ENCODE measurements around the gene PTPN14. TPM values are rescaled to one million over a fixed set of nuclear protein-coding genes. Genes with fewer than 3 reads are reported as not detected.
"Not testable (repeated sequence)": the region's sequence is repeated elsewhere in the genome, so short reads cannot be mapped to it uniquely, and the experiment has no call there.

PTPN14 gene
- total RNA-seq, result 71.4 and 75.6 TPM in 2 replicates

DNA sequence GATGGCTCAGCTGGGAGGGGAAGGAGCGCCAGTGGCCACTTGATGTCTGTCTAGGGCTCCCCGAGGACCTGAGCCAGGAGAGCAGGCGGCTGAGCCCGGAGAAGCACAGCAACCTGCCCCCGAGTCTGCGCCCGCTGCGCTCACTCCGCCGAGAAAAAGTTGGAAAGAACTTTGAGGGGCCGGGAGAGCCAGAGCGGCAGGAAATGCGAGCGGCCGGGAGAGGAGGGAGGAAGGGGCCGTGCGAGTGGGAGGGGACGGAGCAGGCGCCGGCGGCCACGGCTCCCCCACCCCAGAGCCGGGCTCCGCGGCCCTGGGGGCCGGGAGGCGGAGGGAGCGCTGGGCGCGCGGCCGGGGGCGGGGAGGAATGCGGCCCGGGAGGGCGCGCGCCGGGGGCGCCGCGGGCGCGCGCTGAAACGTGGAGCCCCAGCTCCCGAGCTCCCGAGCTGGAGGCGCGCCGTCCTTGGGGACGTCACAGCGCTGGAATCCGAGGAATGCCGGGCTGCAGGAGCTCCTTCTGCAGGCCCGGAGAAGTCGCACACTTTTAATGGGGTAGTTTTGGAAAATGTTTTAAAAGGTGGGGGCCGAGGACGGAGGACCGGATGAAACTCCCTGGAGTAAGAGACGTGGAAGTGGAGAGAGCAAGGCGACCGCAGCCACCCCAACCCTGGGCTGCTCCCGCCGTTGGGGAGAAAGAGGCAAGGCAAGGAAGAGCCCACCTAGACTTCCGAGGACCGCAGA, at the start of gene PTPN14:
PTPN14 (minus strand) TSS at position 167 of the 738 bp plus-strand sequence. CDS start 86,799 bp downstream, outside the sequence.
- H3K4me3 Mint-ChIP-seq (ENCODE audit: low read depth), result peak within 1 kb of the TSS; percentile 93
- peak; percentile 26 for DNase-seq (ENCODE audit: low spot score)
- no peaks in the 10 kb centered on the region for H3K9me3 Mint-ChIP-seq
- intact Hi-C loops (cut with micrococcal nuclease), result loop anchor here (2.0 to 5.0 kb wide), 4 partner anchors 33 to 105 kb away; partner anchors contain the start of gene CENPF
- peak within 1 kb of the TSS; percentile 87 for H3K27ac Mint-ChIP-seq
- H3K36me3 Mint-ChIP-seq (ENCODE audit: low read depth), result peaks cover 17% of the 10 kb centered on the region
- peaks cover 4% of the 10 kb centered on the region for H3K27me3 Mint-ChIP-seq (ENCODE audit: low read depth)
- H3K4me1 Mint-ChIP-seq (ENCODE audit: low read depth), result peaks cover 45% of the 10 kb centered on the region

DNA sequence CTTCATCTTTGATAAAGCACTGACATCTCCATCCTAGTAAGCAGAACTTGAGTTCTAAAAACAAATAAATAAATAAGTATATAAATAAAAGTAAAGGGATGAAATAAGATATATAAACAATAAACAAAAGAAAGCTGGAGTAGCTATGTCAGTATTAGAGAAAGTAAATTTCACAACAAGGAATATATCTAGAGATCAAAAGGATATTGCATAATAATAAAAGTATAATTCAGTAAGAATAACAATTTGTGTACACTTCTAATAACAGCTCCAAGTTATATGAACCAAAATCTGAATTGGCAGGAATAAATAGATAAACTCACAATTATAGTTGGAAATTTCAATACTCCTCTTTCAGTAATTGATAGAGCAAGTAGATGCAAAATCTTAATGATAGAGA, 41.8 kb upstream of the PTPN14 start:
- H3K36me3 Mint-ChIP-seq (ENCODE audit: low read depth), result no peaks in the 10 kb centered on the region
- no peak overlapping the region for H3K4me3 Mint-ChIP-seq (ENCODE audit: low read depth)
- no peak overlapping the region for H3K27ac Mint-ChIP-seq
- no peak for DNase-seq (ENCODE audit: low spot score)
- H3K4me1 Mint-ChIP-seq (ENCODE audit: low read depth), result no peaks in the 10 kb centered on the region
- intact Hi-C loops (cut with micrococcal nuclease), result no loop called here
- H3K27me3 Mint-ChIP-seq (ENCODE audit: low read depth), result peaks cover 21% of the 10 kb centered on the region
- no peaks in the 10 kb centered on the region for H3K9me3 Mint-ChIP-seq

DNA sequence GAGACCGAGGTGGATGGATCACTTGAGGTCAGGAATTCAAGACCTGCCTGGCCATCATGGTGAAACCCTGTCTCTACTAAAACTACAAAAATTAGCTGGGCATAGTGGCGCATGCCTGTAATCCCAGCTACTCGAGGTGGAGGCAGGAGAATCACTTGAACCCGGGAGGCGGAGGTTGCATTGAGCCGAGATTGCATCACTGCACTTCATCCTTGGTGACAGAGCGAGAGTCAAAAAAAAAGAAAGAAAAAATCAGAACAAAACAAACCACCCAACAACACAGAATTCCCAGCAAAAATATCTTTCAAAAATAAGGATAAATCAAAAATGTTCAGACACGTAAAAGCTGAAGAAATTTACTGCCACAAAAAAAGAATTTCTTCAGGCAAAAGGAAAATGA, 40.5 kb upstream of the PTPN14 start:
- H3K9me3 Mint-ChIP-seq; H3K4me3 Mint-ChIP-seq (ENCODE audit: low read depth); H3K27ac Mint-ChIP-seq; DNase-seq (ENCODE audit: low spot score); intact Hi-C loops (cut with micrococcal nuclease); H3K4me1 Mint-ChIP-seq (ENCODE audit: low read depth); H3K36me3 Mint-ChIP-seq (ENCODE audit: low read depth): not testable (repeated sequence)
- H3K27me3 Mint-ChIP-seq (ENCODE audit: low read depth), result peaks cover 21% of the 10 kb centered on the region

DNA sequence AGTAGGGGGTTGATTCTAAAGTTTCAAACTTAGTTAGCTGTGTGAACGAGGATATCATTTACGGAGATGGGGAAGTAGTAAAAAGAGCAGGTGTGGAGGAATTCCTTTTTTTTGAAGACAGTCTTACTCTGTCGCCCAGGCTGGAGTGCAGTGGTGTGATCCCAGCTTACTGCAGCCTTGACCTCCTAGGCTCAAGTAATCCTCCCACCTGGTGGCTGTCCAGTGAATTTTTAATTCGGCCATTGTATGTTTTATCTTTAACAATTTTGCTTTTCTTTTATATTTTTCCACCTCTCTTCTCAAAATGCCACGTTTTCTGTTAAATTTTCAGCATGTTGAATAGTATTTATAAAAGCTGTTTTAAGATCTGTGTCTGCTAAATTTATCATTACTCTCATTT, 39.3 kb upstream of the PTPN14 start:
- H3K27me3 Mint-ChIP-seq (ENCODE audit: low read depth), result peaks cover 20% of the 10 kb centered on the region
- no peak overlapping the region for H3K27ac Mint-ChIP-seq
- intact Hi-C loops (cut with micrococcal nuclease), result no loop called here
- DNase-seq (ENCODE audit: low spot score), result no peak
- H3K9me3 Mint-ChIP-seq, result no peaks in the 10 kb centered on the region
- no peaks in the 10 kb centered on the region for H3K4me1 Mint-ChIP-seq (ENCODE audit: low read depth)
- no peaks in the 10 kb centered on the region for H3K36me3 Mint-ChIP-seq (ENCODE audit: low read depth)
- H3K4me3 Mint-ChIP-seq (ENCODE audit: low read depth), result no peak overlapping the region

DNA sequence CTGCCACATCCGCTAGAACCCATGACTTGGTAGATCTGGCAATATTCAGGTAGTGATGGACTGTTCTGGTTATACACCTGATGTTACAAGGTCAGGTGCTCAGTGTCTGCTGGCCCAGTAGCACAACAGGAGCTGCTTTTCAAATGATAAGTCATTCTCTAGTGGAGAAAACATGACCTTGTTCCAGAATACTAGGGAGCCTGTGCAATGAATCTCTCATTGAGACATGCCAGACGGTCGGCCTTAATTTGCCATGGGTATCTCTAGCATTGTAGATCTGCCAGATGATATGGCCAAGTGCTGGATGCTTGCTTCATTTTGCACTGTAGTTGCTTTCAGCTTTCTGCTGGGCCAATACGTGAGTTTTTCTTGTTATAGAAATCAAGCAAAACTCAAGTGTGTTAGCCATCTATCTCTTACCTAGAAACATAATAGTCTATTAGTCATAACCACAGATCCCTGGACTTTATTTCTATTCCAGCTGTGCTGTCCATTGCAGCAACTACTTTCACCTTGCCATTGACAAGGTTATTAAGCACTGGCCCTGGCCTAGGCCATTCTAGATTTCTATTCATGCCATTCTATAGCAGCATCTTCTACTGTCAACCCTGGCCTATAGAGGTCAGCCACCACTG, 37.7 kb upstream of the PTPN14 start:
- Mint-ChIP-seq H3K27ac (no peak overlapping the region), H3K4me3 (ENCODE audit: low read depth) (no peak overlapping the region), H3K9me3 (no peaks in the 10 kb centered on the region), H3K27me3 (ENCODE audit: low read depth) (peaks cover 12% of the 10 kb centered on the region), H3K36me3 (ENCODE audit: low read depth) (no peaks in the 10 kb centered on the region), H3K4me1 (ENCODE audit: low read depth) (peaks cover 7% of the 10 kb centered on the region)
- intact Hi-C loops (cut with micrococcal nuclease), result loop anchor here (5.0 kb wide), 2 partner anchors 307 to 372 kb away; partner anchors contain the start of gene SMYD2
- no peak for DNase-seq (ENCODE audit: low spot score)

DNA sequence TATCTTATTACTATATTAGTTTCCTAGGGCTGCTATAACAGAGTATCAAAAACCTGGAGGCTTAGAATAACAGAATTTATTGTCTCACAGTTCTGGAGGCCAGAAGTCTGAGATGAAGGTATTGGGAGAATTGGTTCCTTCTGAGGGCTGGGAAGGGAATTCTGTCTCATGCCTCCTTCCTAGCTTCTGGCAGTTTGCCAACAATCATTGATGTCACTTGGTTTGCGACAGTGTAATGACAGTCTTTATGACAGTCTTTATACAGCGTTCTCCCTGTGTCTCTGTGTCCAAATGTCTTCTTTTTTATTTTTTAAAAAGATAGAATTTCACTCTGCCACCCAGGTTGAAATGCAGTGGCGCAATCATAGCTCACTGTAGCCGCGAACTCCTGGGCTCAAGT, 35.8 kb upstream of the PTPN14 start:
- no peak for DNase-seq (ENCODE audit: low spot score)
- no peaks in the 10 kb centered on the region for H3K9me3 Mint-ChIP-seq
- intact Hi-C loops (cut with micrococcal nuclease), result loop anchor here (5.0 kb wide), 2 partner anchors 305 to 370 kb away; partner anchors contain the start of gene SMYD2
- H3K27ac Mint-ChIP-seq, result no peak overlapping the region
- H3K27me3 Mint-ChIP-seq (ENCODE audit: low read depth), result peaks cover 12% of the 10 kb centered on the region
- H3K4me1 Mint-ChIP-seq (ENCODE audit: low read depth), result peaks cover 13% of the 10 kb centered on the region
- H3K4me3 Mint-ChIP-seq (ENCODE audit: low read depth), result no peak overlapping the region
- H3K36me3 Mint-ChIP-seq (ENCODE audit: low read depth), result no peaks in the 10 kb centered on the region

DNA sequence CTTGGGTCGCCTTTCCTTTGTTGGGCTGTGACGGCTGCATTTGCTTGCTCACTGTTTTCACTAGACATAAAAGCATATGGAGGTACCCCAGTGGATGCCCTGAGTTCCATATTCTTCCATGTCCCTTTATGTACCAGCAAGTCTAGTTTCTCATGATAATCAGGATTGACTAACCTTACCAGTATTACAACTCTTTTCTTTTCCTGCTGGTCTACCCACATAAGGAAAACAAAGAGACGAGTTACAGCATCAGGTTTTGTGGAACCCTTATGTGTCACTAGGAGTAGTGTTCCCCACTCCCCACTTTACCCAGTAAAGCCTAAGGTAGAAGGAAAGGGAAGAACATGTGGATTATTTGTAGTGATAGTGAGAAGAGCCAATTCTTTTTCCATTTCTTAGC, 35.2 kb upstream of the PTPN14 start:
- no peak overlapping the region for H3K4me3 Mint-ChIP-seq (ENCODE audit: low read depth)
- peaks cover 18% of the 10 kb centered on the region for H3K4me1 Mint-ChIP-seq (ENCODE audit: low read depth)
- H3K27ac Mint-ChIP-seq, result no peak overlapping the region
- peaks cover 7% of the 10 kb centered on the region for H3K27me3 Mint-ChIP-seq (ENCODE audit: low read depth)
- H3K9me3 Mint-ChIP-seq, result no peaks in the 10 kb centered on the region
- intact Hi-C loops (cut with micrococcal nuclease), result loop anchor here (5.0 kb wide), 2 partner anchors 304 to 369 kb away; partner anchors contain the start of gene SMYD2
- DNase-seq (ENCODE audit: low spot score), result no peak
- no peaks in the 10 kb centered on the region for H3K36me3 Mint-ChIP-seq (ENCODE audit: low read depth)

DNA sequence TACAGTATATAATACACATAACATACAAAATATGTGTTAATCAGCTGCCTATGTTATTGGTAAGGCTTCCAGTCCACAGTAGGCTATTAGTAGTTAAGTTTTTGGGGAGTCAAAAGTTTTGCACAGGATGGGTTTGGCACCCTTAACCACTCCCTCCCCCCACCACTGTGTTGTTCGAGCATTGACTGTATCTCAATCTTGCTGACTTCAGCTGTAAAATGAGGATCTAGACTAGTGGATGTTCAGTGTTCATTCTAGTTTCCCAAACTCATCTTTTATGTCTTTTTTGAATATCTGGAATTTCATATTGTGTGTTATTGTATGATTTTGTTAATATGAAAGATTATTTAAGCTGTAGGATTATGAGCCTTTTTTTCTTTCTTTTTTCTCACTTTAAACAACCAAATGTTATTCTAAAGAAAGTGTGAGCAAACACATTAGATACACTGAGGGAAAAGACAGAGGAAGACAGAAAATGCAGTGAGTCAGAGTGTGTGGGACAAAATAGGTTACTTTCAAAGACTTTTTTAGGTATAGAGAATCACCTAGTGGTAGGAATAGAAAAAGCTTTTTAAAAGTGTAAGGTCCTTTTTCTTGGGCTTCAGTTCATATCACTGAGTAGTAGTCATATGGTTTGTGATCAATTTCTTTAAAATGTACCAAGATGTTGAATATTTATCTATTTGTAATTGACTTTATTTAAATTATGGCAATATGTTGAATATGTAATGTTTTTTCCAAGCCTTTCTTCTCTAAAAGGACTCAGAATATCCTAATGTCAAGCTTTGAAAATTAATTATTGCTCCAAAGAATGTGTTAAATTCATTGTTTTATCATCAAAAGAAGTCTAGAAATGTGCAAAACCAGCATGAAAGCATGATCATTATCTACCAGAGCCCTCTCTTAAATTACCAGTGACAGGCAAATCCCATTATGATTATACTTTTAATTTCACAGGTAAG, 33.7 kb upstream of the PTPN14 start:
- Mint-ChIP-seq H3K9me3 (no peaks in the 10 kb centered on the region), H3K36me3 (ENCODE audit: low read depth) (no peaks in the 10 kb centered on the region), H3K4me1 (ENCODE audit: low read depth) (peaks cover 19% of the 10 kb centered on the region), H3K27ac (peak overlapping the region; percentile 70), H3K4me3 (ENCODE audit: low read depth) (no peak overlapping the region), H3K27me3 (ENCODE audit: low read depth) (no peaks in the 10 kb centered on the region)
- no peak for DNase-seq (ENCODE audit: low spot score)
- intact Hi-C loops (cut with micrococcal nuclease), result loop anchor here (1.0 to 5.0 kb wide), 7 partner anchors 34 to 368 kb away; partner anchors contain the start of genes PTPN14 and SMYD2

DNA sequence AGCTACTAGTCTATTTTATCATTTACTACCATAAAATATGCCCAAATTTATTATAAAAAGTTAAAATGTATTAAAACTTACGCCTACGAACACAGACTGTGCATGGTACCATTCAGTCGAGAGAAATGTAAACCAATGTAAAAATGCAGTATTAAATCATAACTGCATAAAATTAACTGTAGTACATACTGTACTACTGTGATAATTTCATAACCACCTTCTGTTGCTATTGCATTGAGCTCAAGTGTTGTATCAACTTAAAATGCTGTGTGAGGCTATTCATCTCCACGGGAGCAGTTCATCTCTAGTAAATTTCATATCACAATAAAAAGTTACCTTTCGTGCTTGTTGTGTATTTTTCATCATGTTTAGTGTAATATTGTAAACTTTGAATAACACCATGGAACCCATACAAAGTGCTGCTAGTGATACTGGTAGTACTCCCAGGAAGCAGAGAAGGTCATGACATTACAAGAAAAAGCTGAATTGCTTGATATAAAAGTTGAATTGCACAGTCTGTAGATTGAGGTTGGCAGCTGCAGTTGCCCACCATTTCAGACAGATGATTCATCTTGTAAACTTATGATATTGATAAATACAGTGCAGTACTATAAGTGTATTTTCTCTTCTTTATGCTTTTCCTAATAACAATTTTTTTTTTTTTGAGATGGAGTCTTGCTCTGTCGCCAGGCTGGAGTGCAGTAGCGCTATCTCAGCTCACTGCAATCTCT, 32.6 kb upstream of the PTPN14 start:
- Mint-ChIP-seq H3K27ac (peak overlapping the region; percentile 57), H3K36me3 (ENCODE audit: low read depth) (no peaks in the 10 kb centered on the region), H3K4me1 (ENCODE audit: low read depth) (peaks cover 19% of the 10 kb centered on the region), H3K27me3 (ENCODE audit: low read depth) (no peaks in the 10 kb centered on the region), H3K4me3 (ENCODE audit: low read depth) (no peak overlapping the region), H3K9me3 (no peaks in the 10 kb centered on the region)
- DNase-seq (ENCODE audit: low spot score), result no peak
- intact Hi-C loops (cut with micrococcal nuclease), result loop anchor here (2.0 kb wide), 2 partner anchors 33 to 195 kb away; partner anchors contain the start of gene PTPN14

DNA sequence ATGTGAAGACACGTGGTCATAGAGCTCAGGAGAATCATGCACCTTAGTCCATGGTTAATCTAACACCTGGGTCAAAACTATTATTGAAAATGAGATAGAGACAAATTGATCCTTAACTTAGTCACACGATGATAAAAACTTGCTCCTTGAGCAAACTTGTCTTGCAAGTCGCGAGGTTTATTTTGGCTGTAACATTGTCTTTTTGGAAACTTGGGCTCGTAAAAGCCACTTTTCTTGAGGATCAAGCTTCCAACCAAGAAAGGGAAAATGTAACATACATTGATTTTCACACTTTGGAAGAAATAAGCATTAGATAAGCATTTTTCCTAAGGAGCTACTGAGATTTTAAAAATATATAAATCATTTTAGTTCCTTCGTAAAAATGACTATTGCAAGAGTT, 31.7 kb upstream of the PTPN14 start:
- Mint-ChIP-seq H3K4me1 (ENCODE audit: low read depth) (peaks cover 19% of the 10 kb centered on the region), H3K9me3 (no peaks in the 10 kb centered on the region), H3K27me3 (ENCODE audit: low read depth) (no peaks in the 10 kb centered on the region), H3K36me3 (ENCODE audit: low read depth) (peaks cover 1% of the 10 kb centered on the region), H3K27ac (no peak overlapping the region), H3K4me3 (ENCODE audit: low read depth) (no peak overlapping the region)
- DNase-seq (ENCODE audit: low spot score), result no peak
- intact Hi-C loops (cut with micrococcal nuclease), result no loop called here

DNA sequence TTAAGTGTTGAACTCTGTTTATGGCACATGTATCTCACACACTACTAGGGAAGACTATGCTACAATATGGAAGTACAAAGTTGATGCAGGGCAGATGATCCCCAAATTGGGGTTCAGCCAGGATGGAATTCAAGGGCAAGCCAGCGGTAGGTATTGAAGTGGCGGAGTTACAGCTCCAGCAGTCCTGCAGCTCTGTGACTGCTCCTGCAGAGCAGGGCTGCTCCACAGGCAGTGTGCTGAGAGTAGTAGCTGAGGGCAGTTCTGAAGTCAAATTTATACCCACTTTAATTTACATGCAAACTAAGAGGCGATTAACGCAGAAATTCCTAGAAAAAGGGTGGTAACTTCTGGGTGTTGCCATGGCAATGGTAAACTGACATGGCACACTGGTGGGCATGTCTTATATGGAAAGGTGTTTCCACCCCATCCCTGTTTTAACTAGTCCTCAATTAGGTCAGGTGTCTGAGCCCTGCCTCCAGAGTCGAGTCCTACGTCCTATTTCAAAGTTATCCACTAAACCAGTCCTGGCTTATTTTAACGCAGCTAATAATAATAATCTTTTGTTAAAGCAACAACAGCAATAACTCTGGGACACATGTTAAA, 31.0 kb upstream of the PTPN14 start:
- H3K4me1 Mint-ChIP-seq (ENCODE audit: low read depth), result peaks cover 19% of the 10 kb centered on the region
- no peak overlapping the region for H3K27ac Mint-ChIP-seq
- H3K9me3 Mint-ChIP-seq, result peaks cover 5% of the 10 kb centered on the region
- H3K4me3 Mint-ChIP-seq (ENCODE audit: low read depth), result no peak overlapping the region
- intact Hi-C loops (cut with micrococcal nuclease), result no loop called here
- H3K27me3 Mint-ChIP-seq (ENCODE audit: low read depth), result no peaks in the 10 kb centered on the region
- DNase-seq (ENCODE audit: low spot score), result no peak
- H3K36me3 Mint-ChIP-seq (ENCODE audit: low read depth), result peaks cover 8% of the 10 kb centered on the region

Data from activated T-helper 2 cell treated with anti-CD3 and anti-CD28 coated beads, Interferon-gamma antibody, Interleukin-2, Interleukin-4, amounts not matched to agents 10 μg/mL and 5 μg/mL and 100 μg/mL, durations not matched to agents 14 hours and 24 hours and 36 hours (primary cell).